ENCODE data around the gene FBXW7.

FBXW7 gene

GRCh38 chr4:152508818-152509217 is 27.1 kb downstream of the FBXW7 start:
- DNase-seq = no peak

- DNase-seq = no peak
Observed at GRCh38 chr4:152508386-152508785, 27.5 kb downstream of the FBXW7 start.

GRCh38 chr4:152503653-152504290 is 32.1 kb downstream of the FBXW7 start:
- no peak for DNase-seq

GRCh38 chr4:152501846-152502536 is 33.9 kb downstream of the FBXW7 start:
- no peak for DNase-seq

- DNase-seq = no peak
Observed at GRCh38 chr4:152500800-152501434, 35.0 kb downstream of the FBXW7 start.

- no peak for DNase-seq
Observed at GRCh38 chr4:152500275-152500674, 35.6 kb downstream of the FBXW7 start.

GRCh38 chr4:152499344-152499743 is 36.5 kb downstream of the FBXW7 start:
- DNase-seq = no peak

GRCh38 chr4:152494020-152494419 is 41.9 kb downstream of the FBXW7 start:
- DNase-seq = no peak

- DNase-seq = no peak
Observed at GRCh38 chr4:152488246-152488645, 47.6 kb downstream of the FBXW7 start.

GRCh38 chr4:152486429-152487389 is 49.2 kb downstream of the FBXW7 start:
- DNase-seq = no peak

GRCh38 chr4:152485726-152486276 is 50.1 kb downstream of the FBXW7 start:
- no peak for DNase-seq

GRCh38 chr4:152482211-152482610 is 53.7 kb downstream of the FBXW7 start:
- no peak for DNase-seq

- DNase-seq = no peak
Observed at GRCh38 chr4:152480901-152481300, 55.0 kb downstream of the FBXW7 start.

GRCh38 chr4:152480326-152480725 is 55.6 kb downstream of the FBXW7 start:
- DNase-seq = no peak

- no peak for DNase-seq
Observed at GRCh38 chr4:152479428-152480026, 56.4 kb downstream of the FBXW7 start.

- no peak for DNase-seq
Observed at GRCh38 chr4:152478461-152479237, 57.2 kb downstream of the FBXW7 start.

GRCh38 chr4:152476796-152477195 is 59.1 kb downstream of the FBXW7 start:
- no peak for DNase-seq

- no peak for DNase-seq
Observed at GRCh38 chr4:152471251-152471792, 64.6 kb downstream of the FBXW7 start.

GRCh38 chr4:152468408-152468807 is 67.5 kb downstream of the FBXW7 start:
- DNase-seq = no peak

- DNase-seq = no peak
Observed at GRCh38 chr4:152467101-152467500, 68.8 kb downstream of the FBXW7 start.
